ENCODE results near the gene NUP188. TPM values are rescaled to one million over a fixed set of nuclear protein-coding genes. Genes with fewer than 3 reads are reported as not detected.
"Not testable (repeated sequence)": the region's sequence is repeated elsewhere in the genome, so short reads cannot be mapped to it uniquely, and the experiment has no call there.

NUP188 gene
- total RNA-seq, 1 donor from 2014 or later = 22.0 TPM

DNA sequence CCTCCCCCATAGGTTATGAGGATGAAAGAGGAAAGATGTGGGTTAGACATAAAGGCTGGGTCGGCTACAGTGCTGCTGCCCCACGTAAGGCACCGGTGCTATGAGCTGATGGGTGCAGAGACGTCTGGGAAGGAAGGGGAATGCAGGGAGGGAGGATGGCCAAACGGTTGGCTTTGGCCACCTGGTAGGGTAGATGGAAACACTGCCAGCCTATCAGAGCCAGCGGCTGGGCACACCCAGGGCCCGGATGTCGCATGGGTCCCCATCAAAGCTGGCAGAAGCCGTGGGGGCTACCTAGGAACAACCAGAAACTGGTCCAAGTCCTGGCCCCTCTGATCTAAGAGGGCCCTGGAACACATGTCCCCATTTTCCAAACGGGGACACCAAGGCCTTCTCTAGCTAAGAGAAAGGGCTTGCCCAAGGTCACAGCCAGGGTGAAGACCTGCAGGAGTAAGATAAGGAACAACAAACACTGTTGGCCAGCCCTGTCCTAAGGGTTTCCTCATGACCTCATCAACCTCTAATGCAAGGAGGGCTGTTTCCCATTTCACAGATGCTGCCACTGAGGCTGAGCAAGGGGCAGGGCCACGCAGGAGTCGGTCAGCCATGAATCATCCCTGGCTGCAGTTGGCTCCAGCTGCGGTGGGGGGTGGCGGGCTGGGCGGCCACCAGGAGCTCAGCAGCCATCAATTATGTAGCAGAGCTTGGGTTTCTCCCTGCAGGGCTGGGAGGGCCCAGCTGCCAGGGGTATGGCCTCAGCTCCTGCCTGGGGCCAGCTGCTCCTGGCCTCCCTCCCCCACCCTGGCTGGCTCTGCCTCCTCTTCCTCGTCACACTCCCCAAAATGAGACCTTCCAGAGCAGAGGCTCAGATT lies 75.8 kb downstream of the NUP188 start:
- DNase-seq (ENCODE audit: low spot score in 2 of 2) (peak in 1 of 2 donors; percentile 50), FAIRE-seq (no peak)

DNA sequence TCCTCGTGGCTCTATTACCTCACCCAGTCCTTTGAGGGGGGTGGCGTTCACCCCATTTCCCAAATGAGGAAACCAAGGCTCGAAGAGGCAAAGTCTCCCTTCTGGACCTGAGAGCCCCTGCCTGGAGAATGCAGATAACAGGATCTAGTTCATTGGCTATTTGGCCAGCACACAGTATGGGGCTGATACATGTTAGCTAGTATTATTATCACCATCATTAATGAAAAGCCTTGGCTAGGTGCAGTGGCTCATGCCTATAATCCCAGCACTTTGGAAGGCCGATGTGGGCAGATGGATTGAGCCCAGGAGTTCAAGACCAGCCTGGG lies 76.4 kb downstream of the NUP188 start:
- DNase-seq (ENCODE audit: low spot score in 2 of 2) = no peak
- no peak for FAIRE-seq

DNA sequence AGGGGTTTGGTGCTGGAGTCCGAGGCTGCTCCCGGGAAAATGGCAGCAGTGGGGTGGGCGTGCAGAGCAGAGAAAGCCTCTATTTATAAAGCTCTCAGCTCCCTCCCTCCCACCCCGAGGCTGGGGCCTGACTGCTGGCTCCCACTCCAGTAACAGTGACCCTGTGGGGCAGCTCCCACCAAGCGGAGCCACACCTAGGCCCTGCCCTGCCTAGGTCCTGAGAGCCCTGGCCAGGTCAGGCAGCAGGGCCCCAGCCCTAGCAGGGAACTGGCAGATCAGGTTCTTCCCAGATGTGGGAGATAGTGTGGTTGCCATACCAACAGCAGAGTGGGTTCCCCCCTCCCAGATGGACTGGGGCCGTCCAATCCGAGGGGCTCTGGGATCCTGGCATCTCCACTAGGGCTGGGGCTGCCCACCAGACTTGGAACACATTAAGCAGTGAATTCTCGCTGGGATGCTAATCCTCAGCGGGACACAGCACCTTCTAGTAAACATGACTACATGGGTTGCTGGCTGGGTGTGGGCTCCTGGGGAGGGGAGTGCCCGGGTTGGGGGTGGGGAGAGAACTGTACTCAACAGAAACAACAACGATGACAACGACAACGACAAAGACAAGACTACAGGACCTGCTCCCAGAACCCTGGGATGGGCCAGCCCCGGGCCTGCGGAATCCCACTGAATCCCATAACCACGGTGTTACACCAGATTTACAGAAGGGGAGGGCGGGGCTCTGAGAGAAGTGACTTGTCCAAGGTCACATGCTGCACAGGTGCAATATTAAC lies 79.1 kb downstream of the NUP188 start:
- no peak for DNase-seq (ENCODE audit: low spot score in 2 of 2)
- FAIRE-seq = no peak

DNA sequence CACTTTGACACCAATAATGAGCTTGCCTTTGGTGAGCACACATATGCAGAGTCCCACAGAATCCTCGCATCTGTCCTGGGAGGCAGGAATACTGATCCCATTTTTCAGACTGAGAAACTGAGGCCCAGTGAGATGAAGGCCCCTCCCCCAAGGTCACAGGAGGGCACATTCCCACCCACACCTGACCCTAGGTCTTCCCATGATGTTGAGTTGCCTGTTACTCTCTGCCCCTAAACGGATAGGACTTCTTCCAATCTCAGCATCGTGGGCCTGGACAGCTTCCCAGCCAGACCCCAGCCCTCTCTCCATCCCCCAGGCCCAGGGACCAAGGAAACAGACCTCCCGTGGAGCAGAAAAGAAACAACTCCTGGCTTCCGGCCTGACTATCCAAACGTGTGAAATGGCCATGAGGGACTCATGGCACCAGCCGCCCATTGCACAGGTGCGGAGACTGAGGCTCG lies 79.8 kb downstream of the NUP188 start:
- no peak for FAIRE-seq
- DNase-seq (ENCODE audit: low spot score in 2 of 2) = no peak

DNA sequence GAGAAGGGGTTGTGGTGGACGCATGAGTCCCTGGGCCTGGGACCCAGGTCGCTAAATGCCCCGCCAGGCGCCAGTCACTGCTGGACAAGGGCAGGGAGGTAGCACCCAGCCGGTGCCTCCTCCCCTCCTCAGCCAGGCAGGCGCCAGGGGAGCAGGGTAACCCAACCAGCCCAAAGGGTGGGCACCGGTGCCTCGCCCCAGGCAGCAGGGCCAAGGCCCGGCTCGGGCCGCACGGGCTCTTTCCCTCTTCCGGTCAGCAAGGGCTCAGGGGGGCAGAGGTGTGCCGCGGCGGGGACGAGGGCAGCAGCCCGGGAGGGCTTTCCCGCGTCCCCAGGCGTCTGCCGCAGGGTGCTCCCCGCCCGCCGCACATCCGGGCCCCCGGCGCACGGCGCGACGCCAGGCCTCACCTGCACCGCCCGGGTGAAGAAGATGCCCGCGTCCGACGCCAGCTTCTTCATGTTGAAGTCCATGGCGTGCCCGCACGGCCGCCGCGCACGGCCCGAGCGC lies 80.2 kb downstream of the NUP188 start:
- DNase-seq (ENCODE audit: low spot score in 2 of 2) = no peak

DNA sequence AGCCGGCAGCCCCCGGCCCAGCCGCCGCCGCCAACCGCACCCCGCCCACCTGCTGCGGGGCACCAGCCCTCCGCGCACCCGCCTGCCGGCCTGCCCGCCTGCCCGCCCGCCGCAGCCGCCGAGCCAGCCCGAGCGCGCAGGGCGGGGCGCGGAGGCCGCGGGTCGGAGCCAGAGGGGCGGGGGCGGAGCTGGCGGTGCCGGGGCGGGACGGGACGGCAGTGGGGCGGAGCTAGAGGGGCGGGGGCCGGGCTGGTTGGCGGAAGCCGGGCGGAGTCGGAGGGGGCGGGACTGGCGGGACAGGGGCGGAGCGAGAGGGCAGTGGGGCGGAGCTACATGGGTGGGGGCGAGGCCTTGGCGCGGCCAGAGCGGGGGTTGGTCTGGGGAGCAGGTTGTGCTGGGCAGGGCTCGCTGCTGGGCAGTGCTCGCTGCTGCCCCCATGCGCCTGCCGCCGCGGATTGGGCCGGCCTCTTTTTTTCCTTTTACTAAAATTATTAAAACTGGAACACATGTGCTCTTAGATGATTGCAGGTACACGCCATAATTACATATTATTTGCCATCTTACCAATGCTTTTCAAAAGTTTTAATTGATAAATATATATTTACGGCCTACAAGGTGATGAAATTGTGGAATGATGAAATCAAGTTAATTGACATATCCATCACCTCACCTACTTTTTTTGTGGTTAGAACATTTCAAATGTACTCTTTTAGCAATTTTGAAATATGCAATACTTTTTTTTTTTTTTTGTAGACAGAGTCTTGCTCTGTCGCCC lies 80.9 kb downstream of the NUP188 start, which contains the start of gene SH3GLB2:
SH3GLB2 (minus strand) TSS at position 140 of the 775 bp plus-strand sequence. CDS start 177 bp downstream, outside the sequence.
- no peak for FAIRE-seq

More for the DNA sequence above, 80.2 kb downstream of the NUP188 start:
- FAIRE-seq = no peak

DNA sequence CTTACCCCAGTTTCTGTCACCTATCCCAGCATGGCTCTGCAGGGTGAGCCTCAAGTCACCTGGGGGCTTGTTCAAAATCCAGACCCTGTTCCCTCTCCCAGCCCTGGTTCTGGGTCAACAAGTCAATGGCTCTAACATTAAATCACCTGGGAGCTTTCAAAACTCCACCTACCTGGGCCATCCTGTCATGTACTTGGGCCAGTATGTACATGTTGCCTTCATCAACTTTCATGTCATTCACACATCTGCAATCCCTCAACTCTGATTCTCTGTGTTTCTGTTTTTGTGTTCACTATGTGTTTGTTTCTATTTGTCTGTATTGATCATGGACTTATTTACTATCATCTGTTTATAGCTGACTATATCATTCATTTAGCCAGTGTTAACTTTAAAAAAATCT lies 82.7 kb downstream of the NUP188 start:
- no peak for FAIRE-seq
- DNase-seq (ENCODE audit: low spot score in 2 of 2) = no peak

More for the DNA sequence above, 80.9 kb downstream of the NUP188 start, which contains the start of gene SH3GLB2:
- DNase-seq (ENCODE audit: low spot score in 2 of 2) = peak; percentile 98 to 99

DNA sequence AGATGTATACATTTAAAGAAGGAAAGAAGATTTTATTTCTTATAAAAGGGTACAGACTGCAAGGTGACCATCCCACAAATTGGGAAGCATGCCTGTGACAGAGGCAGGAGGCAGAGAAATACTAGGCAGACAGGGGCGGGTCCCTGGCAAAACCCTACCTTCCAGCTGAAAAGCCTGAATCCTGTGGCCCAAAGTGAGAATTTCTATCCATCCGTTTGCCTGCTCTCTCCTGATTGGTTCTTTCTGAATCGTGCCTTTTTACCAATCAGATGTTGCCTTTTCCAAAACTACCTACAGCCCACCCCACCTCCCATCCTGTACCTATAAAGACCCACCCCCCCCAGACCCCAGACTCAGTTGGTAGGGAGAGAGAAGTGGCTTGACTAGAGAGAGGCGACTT lies 84.0 kb downstream of the NUP188 start:
- DNase-seq (ENCODE audit: low spot score in 2 of 2) = no peak
- FAIRE-seq = no peak

DNA sequence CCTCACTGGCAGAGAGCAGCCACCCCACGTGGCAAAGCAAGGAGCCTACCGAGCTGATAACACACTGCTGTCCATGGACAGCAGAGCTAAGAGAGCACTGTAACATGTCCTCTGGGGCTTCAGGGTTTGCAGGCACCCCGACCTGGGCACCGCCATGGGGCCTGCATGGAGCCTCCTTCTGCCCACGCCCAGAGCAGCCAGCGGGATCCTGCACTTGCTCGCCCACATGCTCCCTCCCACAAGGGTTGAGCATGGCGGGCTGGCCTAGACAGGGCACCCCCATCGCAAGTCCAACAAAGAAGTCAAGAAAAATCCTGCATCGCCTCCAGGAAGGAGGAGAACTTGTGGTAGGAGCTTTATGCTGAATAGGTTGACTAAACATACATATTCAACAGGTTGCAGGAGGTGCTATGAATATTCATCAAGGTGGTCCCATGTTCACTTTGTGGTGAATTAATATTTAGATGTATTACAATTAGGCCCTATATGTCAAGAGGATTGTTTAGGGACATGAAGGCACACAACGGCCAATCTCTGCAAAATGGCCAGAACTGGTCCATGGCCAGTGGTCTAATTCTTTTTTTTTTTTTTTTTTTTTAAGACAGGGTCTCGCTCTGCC lies 85.2 kb downstream of the NUP188 start:
- DNase-seq (ENCODE audit: low spot score in 2 of 2) (no peak), FAIRE-seq (no peak)

DNA sequence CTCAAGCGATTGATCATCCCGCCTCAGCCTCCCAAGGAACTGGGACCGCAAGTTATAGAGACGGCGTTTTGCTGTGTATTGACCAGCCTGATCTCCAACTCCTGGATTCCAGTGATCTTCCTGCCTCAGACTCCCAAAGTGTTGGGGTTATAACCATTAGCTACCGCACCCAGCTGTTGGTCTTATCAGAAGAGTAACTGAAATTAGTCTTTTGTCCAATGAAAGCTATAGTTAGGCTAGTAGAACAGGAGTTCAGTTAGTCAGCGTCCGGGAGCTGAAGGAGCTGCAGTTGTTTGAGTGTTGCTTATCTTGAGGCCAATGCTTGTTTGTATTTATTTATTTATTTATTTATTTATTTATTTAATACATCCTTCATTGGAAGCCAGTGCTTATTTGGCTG lies 85.7 kb downstream of the NUP188 start:
- DNase-seq (ENCODE audit: low spot score in 2 of 2) (no peak), FAIRE-seq (no peak)

DNA sequence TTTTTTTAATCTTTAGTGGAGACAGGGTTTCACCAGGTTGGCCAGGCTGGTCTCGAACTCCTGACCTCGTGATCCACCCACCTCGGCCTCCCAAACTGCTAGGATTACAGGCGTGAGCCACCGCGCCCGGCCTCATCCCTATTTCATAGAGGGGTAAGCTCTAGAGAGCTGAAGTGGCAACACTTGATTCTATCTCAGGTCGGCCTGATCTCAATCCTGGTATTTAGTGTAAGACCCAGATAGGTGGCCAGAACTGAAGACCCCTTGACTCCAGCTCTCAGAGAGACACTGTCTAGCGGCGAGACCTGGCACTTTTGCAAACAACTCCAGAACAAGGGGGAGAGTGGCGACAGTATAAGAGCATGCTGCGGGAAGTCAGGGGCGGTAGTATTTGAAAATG lies 88.3 kb downstream of the NUP188 start:
- not testable (repeated sequence) for FAIRE-seq; DNase-seq (ENCODE audit: low spot score in 2 of 2)

DNA sequence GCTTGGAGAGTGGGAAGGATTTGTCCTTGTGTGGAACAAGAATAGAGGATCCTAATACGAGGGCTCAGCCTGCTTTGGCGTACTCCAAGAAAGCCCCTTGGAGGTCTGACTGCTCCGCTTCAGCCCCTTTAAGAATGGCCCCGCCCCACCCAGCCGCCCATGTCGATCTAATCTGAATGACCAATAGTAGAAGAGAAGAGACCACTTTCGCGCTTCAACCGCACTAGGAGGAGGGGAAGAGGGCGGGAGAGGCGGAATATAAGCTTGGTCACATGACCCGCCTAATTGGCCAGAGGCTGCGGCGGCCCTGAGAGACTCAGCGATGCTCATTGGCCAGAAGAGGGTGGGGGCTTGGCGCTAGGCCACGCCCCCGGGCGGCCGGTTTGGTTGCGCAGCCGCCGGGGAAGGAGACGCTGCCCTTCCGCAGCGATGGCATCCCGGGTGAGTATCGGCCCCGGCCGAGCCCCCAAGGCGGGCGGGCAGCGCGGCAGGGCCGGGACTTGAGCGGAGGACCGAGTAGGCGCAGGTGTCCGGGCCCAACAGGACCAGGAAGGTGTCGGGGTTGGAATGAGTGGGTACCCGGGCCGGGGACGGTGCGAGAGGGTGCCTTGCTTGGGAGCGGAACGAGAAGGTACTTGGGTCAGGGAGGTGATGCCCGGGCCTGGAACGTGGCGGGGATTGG lies 88.9 kb downstream of the NUP188 start, which contains the start of gene MIGA2:
MIGA2 (plus strand) TSS at position 386 of the 682 bp plus-strand sequence. CDS start 3,969 bp downstream, outside the sequence.
- peak; percentile 92 for FAIRE-seq
- peak; percentile 99 for DNase-seq (ENCODE audit: low spot score in 2 of 2)

DNA sequence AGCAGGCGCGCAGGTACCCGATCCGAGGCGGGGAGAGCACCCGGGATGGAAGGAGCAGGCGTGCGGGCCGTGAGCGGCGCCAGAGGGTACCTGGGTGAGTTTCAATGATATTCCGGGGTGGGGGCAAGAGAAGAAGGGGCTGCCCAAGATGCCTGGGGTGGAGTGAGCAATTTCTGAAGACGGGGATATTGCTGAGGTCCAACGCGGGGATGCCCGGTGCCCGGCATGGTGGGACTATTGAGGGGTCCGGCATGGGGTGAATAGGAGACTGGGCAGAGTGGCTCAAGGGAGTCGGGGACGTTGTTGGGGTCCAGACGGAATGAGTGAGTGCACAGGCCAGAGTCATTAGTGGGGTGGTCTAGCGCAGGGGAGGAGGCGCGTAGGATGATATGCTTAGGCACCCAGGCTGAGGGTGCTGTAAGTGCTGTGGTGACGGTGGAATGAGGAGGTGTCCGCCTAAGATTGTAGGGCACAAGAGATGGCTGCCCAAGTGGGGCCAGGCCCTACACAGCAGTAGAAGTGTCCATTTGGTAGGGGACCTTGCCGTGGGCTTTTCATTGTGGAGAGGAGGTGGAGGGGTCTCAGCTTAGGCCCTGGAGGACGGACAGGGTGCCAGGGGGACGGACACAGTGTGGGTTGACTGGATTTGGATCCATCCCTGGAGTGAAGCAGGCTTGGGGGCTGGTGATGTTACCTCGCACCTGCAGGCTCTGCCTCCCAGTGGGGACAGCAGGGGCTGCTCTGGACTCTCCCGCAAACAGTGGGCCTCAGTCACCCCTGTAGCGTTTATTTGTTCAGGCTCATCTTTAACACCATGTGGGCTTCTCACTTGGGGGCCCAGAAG lies 89.6 kb downstream of the NUP188 start:
- no peak for DNase-seq (ENCODE audit: low spot score in 2 of 2)
- FAIRE-seq = no peak

DNA sequence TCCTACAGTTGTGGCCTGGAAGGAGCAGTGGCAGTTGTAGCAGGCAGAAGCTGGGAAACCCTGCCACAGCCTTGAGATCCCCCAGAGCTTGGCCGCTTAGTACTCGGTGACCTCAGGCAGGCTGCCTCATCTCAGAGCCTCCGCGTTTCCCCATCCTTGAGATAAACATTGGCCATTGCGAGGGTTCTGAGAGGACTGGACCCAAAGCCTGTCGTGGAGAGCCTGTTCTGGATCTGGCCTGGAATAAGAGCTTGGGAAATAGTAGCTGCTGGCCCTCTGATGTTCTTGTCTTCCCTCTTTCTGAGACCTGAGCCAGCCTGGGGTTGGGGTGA lies 90.2 kb downstream of the NUP188 start:
- DNase-seq (ENCODE audit: low spot score in 2 of 2) (no peak), FAIRE-seq (no peak)

DNA sequence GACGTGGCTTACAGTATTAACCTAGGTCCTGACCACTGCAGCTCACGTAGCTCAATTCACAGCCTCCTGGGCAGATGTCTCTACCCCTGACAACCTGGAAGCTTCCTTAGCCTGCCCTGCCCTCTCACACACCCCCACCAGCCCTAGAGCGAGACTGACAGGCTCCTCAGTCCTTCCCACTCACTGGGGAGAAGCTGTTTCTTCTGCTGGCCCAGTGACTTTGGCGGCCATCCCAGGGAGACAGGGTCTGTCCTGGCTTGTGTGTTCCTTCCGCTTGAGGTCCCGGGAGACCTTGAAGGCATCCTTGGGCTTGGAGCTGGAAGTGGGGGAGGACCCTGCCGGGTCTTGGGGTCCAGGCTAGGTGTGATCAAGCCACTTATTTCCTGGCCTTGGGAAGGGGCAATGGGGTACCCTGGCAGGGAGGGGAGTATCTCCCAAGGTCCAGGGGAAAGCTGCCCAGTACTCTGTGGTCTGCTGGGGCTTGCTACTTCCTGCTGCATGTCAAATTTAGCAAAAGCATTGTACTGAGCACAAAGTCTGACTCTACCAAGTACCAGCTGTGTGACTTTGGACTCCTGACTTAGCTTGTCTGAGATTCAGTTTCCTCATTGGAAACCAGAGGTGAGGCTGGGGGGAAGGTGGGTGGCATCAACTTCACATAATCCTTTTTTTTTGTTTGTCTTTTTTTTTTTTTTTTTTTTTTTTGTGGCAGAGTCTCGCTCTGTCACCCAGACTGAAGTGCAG lies 90.8 kb downstream of the NUP188 start:
- no peak for DNase-seq (ENCODE audit: low spot score in 2 of 2)
- no peak for FAIRE-seq

DNA sequence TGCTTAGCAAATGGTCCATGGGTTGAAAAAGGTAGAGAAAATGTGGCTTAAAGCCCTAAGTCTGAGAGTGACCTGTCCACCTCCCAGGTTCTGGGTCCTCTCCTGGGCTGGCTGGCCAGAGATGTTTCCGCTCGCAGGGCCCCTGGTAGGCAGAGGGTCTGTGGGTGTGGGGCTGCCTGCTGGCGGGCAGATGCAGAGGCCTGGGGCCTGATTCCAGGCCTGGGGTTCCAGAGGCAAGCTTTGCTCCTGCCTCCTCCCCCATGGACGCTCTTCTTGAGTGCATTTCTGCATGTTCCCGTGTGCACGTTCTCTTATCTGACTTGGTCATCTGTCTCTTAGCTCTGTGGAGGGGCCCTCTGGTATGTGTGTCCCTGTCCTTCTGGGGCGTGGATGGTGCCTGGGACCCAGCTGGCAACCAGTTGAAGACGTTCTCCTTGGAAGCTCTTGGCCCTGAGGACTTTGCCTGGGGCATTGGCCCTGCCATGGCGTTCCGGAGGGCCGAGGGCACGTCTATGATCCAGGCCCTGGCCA lies 92.7 kb downstream of the NUP188 start:
- DNase-seq (ENCODE audit: low spot score in 2 of 2) (no peak), FAIRE-seq (no peak)

DNA sequence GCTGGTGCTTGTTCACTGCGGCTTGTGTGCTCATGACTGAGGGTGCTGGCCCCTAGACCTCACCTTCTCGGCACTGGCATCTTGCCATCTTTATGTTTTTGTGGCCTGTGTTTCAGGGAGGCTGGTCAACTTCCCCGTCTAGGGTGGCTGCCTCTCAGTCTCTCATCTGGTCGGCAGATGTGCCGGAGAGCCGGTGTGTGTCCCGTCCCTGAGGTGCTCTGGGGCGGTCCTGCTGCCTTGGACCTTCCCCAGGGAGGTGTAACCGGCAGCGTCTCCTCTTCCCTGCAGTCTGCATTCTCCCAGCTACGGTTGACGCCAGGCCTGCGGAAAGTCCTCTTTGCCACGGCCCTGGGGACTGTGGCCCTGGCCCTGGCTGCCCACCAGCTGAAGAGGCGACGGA lies 94.5 kb downstream of the NUP188 start:
- FAIRE-seq = no peak
- no peak for DNase-seq (ENCODE audit: low spot score in 2 of 2)

DNA sequence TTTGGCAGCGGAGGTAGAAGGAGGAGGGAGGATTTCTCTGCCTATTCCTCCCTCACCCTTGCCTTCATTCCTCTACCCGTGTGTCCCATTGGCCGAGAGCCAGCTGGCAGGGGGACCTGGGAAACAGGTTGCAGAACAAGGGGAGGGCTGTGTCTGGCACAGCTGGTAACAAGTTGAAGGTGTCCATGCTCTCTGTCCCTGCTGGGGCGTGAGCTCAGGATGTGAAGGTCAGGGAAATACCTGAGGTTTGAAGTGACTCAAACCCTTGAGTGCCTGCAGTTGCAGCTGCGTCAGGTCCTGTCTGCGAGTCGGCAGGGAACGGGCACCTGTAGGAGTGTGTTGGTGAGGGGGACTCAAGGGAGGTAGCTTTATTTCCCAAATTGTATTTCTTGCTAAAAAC lies 105.1 kb downstream of the NUP188 start:
- no peak for FAIRE-seq
- no peak for DNase-seq (ENCODE audit: low spot score in 2 of 2)
